Forelimb muscle (tissue), 1 donor: Measurements from ENCODE around the gene SMIM14. TPM values are rescaled to one million over a fixed set of nuclear protein-coding genes. Genes with fewer than 3 reads are reported as not detected.
"Not testable (repeated sequence)": the region's sequence is repeated elsewhere in the genome, so short reads cannot be mapped to it uniquely, and the experiment has no call there.

Experiments
- DNase-seq: peaks from one replicate; pipeline ENCODE4 v3.0.0-alpha.2; 2013; ENCODE audit warnings: low read depth
- polyA plus RNA-seq: library from polyadenylated mRNA; unstranded; fragments of 120-200 nt; gene quantifications from one replicate; pipeline ENCODE4 v1.2.1, GENCODE V29; 2013; ENCODE audit not compliant: insufficient read length

The SMIM14 gene
- polyA plus RNA-seq, 1 donor = 18.4 TPM

DNA sequence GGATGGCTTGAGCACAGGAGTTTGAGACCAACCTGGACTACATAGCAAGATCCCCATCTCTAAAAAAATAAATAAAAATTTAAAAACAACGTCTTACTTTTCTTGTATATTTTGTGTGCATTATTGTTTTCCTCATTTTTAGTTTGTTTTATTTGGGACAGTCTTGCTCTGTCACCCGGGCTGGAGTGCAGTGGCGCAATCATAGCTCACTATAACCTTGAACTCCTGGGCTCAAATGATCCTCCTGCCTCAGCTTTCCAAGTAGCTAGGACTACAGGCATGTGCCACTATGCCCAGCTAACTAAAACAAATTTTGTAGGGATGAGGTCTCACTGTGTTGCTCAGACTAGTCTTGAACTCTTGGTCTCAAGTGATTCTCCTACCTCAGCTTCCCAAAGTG lies 9.5 kb upstream of the SMIM14 start:
- DNase-seq = no peak

DNA sequence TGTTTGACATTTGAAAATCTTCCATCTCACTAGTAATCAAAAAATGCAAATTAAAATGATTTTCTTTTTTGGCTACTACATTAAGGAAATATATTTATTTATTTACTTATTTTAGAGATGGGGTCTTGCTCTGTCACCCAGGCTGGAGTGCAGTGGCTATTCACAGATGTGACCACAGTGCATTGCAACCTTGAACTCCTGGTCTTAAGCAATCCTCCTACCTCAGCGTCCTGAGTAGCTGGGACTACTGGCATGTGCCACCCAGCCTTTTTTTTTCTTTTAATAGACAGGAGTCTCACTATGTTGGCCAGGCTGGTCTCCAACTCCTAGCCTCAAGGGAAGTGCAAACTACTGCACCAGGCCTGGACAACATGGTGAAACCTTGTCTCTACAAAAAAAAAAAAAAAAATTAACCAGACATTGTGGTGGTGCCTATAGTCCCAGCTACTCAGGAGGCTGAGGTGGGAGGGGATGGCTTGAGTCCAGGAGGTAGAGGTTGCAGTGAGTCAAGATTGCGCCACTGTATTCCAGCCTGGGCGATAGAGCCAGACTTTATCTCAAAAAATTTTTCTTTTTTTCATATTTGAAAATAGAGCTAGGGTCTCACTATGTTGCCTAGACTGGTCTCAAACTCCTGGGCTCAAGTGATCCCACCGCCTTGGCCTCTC lies 4.4 kb upstream of the SMIM14 start:
- DNase-seq = no peak

DNA sequence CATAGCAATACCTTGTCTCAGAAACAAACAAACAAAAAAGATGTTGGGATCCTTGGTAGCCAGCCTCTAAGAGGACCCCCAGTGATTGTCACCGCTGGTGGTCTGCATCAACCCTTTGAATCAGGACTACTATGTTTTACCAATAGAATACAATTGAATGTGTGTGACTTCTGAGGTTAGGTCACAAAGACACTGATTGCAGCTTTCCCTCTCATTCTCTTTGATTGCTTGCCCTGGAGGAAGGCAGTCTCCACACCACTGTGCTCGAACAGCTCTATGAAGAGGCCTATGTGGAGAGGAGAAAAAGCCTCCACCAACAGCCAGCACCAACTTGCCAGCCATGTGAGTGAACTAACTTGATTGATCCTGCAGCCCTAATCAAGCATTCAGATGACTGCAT lies 2.8 kb upstream of the SMIM14 start:
- DNase-seq = no peak

DNA sequence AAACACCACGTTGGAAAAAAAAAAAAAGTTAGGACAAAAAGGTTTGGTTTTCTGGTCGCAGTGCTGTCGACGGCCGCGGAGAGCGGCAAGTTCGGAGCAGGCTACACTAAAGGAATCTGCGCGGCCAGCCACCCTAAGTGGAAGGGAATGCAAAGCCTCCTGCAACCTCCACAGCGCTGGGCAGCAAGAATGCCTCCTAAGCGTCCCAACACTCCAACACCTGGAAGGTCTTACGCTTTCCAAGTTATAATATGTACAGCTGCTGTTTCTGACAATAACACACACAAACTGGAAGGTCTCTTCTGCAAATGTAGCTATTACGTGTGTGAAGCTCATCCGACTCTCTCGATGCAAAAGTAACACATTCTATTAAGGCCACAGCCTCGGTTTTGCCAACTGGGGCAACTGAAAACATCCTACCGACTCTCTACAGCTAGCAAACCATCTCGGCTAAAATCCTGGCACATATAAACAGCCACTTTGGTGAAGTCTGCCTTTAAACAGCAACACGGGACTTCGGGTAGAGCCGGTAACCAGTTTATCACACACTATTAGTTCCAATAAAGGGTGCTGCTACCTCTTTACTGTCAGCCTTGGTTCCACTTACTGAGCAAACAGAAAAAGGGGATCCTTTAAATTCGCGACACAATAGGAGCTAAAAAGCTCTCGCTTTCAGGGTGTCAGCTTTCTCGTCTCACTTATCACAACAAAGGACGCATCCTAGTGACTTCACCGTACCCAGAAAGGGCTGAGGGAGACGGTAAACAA lies 895 bp downstream of the SMIM14 start:
- DNase-seq = no peak

DNA sequence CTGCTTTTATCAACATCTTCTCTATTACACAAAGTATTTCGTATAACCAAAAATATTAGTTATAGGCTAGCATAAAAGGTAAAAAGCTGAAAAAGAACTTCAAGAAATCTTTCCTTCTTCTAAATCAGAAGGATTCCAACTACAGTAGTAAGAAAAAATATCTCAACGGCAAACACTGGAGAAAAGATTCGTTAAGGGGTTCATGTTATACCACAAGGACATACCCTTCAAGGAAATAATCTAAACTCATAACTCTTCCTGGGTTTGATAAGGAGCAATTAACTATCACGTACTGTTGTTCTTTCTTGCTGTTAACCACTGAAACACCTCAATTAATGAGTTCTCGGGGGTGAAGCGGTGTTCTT lies 1.5 kb downstream of the SMIM14 start:
- DNase-seq = no peak

DNA sequence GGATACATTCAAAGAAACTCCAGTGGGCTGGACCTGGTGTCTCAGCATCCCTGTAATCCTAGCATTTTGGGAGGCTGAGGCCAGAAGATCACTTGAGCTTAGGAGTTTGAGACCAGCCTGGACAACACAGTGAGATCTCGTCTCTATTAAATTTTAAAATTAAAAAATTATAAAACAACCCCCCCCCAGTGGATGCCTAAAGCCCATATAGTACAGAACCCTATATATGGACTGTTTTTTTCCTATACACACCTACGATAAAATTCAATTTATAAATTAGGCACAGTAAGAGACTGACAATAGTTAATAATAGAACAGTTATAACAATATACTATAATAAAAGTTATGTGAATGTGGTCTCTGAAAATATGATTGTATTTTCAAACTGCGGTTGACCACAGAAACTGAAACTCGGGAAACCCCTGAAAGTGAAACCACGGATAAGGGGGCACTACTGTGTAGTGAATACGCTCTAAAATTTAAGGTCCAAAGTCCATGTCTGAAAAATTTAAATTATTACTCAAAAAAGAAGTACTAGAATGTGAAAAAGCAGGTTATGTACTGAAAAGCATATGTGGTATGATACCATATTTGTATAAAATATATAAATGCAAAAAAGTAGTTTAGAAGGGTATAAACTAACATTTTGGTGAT lies 2.0 kb downstream of the SMIM14 start:
- no peak for DNase-seq

DNA sequence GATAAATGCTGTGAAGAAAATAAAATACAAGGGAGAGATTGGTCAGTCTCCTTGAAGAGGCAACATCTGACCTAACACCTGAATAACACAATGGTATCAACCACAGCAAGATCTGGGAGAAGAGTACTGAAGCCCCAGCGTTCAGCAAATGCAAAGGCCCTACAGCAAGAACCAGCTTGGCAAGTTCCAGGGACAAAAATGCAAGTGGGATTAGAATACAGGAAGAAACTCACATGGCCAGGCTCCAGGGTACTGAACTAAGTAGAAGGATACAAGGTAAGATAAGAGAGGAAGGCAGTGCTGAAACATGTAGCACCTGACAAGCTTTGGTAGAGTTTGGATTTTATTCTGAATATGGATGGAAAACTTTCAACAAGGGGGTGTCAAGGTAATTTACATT lies 3.6 kb downstream of the SMIM14 start:
- DNase-seq = no peak

DNA sequence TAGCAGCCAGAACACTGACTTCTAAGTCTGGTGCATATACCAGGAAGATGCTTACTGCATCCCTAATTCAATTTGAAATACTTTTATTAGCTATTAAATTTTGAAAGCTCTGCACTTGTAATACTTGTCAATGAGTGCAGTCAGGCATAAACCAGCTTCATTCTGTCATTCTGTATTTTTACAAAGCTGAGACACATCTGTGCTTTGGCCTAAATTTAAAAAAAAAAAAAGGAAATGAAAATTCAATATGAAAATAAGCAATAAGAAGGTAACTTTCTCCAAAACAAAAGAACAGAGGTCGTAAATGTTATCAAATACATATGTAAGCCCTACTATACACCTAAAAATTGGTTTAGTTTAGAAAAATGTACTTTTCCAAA lies 7.0 kb downstream of the SMIM14 start:
- DNase-seq = no peak

DNA sequence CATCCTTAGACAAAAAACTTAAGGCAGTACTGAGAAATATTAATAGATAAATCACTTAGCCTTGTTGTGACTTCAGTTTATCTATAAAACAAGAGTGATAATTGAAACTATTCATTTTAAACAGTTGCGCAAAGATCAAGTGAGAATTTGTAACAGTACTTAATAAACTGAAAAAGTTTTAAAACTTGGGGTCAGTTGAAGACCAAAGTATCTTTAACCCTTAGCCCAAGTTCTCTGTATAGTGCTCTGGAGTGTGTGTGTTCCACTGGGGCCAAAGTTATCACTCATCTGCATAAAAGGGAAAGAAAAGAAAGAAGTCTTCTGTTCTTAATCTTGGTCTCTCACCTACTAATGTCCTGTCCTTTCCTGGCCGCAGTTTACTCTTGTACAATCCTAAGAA lies 11.3 kb downstream of the SMIM14 start:
- DNase-seq = no peak

DNA sequence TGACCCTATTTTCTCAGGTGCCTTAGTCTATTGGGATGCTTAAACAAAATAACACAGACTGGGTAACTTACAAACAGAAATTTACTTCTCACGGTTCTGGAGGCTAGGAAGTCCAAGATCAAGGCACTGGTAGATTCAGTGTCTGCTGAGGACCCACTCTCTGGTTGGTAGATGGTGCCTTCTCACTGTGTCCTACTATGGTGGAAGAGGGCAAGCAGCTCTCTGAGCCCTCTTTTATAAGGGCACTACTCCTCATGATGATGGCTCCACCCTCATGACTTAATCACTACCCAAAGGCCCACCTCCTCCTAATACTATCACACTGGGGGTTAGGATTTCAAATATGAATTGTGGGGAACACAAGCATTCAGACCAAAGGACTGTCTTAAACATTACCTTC lies 11.8 kb downstream of the SMIM14 start:
- DNase-seq = no peak

DNA sequence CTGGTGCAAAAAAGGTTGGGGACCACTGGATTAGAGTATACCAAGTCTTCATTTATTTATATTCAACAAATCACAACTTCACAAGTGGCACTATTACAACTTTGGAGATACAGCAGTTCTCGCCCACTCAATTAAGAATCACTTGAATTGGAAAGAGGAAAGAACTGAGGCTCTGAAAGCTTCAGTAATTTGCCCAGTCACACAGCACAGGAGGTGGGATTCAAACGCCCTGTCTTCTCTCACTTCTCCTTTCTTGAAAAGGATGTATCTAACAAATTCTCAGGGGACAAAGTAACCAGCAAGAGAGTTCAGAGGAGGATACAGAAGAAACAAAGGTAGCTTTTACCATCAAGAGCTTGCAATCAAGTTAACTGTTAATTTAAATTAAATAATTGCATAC lies 12.4 kb downstream of the SMIM14 start:
- DNase-seq = no peak

DNA sequence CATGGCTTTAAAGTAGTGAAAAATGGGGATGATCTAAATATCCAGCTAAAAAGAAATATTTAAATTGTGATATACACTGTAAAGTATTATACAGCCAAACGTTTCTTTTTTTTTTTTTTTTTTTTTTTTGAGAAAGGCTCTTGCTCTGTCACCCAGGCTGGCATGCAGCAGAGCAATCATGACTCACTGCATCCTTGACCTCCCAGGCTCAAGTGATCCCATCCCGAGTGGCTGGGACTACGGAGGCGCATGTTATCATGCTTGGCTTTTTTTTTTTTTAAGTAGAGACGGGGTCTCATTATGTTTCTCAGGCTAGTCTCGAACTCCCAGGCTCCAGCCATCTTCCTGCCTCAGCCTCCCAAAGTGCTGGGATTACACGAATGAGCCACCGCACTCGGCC lies 17.1 kb downstream of the SMIM14 start:
- no peak for DNase-seq

DNA sequence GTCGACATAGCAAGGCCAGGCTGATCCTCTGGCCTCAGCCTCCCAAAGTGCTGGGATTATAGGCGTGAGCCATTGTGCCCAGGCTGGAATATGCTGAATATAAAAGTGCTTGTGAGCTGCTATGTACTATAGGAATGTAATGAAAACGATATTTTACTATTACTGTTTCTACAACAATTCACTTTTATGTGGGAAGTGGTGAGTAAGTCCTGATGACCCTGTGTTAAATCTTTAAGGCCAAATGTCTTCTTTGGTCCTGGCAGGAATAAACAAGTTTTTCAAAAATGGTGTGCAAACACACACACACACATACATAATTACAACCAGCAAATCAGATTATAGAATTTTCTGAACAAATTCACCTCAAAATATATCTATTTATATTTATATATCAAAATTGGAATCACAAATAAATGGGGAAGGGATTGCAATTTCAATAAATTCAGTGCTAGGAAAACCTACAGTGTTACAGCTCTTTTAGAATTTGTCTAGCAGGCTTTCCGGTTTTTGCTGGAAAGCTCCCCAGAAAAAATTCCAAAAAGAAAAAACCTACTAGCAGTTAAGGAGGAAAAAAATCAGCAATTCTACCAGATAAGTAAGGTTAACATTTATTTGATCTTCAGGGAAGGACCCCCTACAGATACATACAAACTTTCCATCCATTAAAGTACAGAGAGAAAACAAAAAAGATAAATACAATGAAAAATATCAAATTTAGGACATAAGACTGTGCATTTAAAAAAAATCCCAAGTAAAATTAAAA lies 17.9 kb downstream of the SMIM14 start:
- DNase-seq = no peak

DNA sequence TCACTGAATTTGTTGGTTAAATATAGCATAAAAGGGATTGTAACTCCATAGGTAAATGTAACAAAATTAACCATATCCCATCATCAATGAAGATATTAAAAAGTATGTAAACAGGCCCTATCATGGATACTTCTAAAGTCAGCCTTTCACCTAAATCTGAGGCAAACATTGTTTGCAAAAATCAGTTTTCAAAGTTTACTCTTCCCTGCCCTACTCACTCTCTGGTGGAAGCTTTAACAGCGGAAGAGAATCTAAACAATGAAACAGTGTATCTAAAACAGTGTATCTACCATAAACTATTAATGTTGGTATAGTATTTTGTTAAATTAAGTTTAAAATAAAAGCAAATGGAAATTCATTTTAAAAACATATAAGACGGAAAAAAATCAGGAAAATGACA lies 21.1 kb downstream of the SMIM14 start:
- DNase-seq = no peak

DNA sequence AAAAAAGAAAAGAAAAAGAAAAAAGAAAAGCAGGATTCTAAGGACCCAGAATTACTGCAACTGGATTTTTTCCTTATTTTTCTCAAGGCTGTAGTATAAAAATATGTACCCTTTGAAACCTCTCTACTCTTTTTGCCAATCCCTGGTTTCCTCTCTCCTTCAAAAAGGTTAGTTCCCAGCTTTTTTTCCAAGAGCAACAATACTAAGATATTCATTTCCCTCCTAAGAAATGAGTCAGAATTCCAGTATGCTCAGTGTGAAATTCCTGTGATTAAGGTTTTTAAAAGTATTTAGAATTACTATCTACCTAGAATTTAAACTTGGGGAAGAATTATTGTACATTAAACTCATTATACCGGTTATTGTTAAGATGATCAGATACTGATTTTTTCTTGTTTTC lies 22.0 kb downstream of the SMIM14 start:
- DNase-seq = no peak

DNA sequence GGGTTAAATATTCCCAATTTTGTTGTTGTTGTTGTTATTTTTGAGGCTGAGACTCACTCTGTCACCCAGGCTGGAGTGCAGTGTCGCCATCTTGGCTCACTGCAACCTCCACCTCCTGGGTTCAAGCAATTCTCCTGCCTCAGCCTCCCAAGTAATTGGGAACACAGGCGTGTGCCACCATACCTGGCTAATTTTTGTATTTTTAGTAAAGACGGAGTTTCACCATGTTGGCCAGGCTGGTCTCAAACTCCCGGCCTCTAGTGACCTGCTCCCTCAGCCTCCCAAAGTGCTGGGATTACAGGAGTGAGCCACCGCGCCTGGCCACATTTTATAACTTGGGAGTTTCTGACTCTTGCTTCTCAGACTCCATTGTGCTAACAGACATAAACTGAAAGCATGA lies 22.6 kb downstream of the SMIM14 start:
- not testable (repeated sequence) for DNase-seq

DNA sequence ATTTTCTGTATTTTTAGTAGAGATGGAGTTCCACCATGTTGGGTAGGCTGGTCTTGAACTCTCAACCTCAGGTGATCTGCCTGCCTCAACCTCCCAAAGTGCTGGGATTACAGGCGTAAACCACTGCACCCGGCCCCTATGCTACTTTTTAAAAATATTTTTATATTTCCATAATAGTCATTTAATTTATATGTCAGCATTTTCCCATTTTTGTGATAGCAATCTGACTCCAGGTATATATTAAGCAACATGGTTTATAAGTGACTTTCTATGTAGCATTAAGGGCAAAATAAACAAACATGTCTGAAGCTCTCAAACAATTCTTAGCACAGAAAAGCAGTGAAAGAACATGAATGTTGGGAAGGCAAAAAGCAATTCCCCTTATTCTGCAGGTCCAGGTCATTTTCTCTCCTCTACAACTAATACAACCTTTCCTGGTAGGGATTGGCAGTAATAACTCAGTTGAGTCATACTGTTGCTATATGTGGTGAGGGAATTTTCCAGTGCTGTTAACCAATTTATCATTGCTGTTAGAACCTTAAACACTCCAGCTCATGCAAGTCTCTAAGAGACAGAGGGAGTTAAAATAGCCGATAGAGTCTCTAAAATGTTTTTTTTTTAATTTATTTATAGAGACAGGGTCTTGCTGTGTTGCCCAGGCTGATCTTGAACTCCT lies 24.0 kb downstream of the SMIM14 start:
- DNase-seq = no peak

DNA sequence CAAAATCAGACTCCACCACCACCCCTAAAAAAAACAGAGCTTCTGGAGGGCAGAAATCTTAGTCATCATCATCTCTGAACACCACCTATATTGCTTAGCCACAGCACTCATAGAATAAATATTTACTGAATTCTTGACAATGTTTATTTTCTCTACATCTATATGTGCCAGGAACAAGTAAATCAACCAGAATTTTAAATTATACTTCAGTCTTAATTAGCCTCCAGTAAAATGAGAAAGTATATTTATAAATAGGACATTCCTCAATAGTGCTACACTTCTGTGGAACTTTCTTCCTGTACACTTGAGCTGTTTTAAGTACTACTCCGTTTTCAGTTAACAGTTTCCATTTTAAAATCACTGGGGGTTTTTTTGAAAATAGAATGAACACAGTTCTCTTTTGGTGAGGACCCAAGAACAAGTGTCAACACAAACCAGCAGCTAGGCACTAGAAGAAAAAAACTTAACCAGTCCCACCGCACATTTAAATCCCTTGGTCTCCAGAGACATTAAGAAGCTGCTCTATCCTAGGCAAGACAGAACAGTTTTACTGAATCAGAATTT lies 25.5 kb downstream of the SMIM14 start:
- DNase-seq = no peak

DNA sequence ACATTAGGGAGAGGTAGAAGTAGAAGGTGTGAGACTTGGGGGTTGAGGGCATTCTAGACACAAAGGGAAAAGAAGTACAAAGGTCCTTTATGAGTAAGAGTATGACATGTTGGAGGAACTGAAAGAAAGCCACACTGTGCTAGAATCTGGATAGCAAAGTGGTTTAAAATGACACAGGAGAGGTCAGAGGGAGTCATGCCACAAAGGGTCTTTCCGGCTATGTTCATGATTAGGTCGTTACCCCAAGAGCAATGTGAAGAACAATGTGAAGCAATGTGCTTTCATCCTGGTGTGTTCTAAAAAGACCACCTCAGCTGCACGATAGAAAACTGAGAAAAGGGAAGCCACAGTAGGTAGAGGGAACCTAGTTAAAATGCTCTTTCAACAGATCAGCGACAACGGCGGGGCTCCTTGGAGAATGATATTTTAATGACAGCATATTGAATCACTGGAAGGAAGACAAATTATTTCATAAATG lies 29.2 kb downstream of the SMIM14 start:
- no peak for DNase-seq

DNA sequence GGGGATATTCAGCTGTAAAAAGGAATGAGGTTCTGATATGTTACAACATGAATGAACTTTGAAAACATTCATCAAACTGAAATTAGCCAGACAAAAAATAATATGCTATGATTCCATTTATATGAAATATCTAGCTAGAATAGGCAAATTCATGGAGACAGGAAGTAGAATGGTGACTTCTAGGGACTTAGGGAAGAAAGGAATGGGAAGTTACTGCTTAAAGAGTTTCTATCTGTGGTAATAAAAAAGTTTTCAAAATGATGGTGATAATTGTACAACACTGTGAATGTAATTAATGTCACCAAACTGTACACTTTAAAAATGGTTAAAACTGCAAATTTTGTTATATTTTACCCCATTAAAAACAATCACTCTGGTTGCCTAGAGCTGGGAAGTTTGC lies 30.2 kb downstream of the SMIM14 start:
- DNase-seq = no peak

DNA sequence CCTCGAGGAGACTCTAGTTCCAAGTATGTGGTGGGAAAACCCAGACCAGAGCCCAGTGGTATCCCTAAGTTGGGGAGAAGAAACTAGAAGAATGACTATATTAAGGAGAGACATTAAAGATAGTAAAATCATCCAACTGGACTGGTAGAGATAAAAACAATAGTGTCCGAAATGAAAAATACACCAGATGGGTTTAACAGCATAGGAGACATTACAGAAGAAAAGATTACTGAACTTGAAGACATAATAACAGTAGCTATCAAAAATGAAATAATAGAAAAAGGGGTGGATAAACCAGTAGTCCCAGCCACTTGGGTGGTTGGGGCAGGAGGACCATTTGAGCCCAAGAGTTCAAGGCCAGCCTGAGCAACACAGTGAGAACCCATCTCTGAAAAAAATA lies 31.9 kb downstream of the SMIM14 start:
- no peak for DNase-seq
